OCI-LY1 (cell line): Measurements from ENCODE around the gene NEB.

Experiments
- H2AFZ ChIP-seq: fragments of 200-600 bp; sonication (generic), shearing (Covaris generic); 2 replicates; pipeline ENCODE4 v1.6.0; 2014; ENCODE audit warnings: antibody characterized with exemption, mild to moderate bottlenecking, low read length
- H3F3A ChIP-seq: fragments of 200-600 bp; sonication (generic), shearing (Covaris generic); 2 replicates; pipeline ENCODE4 v1.6.0; 2014; ENCODE audit warnings: mild to moderate bottlenecking, antibody characterized with exemption, low read length, moderate library complexity; ENCODE audit not compliant: insufficient read depth
- H3K27ac ChIP-seq: fragments of 200-600 bp; sonication (generic); 2 replicates; pipeline ENCODE4 v1.5.1; 2014; ENCODE audit warnings: low read length, mixed run types, mild to moderate bottlenecking, low read depth; ENCODE audit not compliant: poor library complexity, severe bottlenecking
- H3K27me3 ChIP-seq: fragments of 200-600 bp; sonication (generic); 2 replicates; pipeline ENCODE4 v1.6.0; 2014; ENCODE audit warnings: antibody characterized with exemption, mild to moderate bottlenecking, low read length, moderate library complexity; ENCODE audit not compliant: insufficient read depth
- H3K36me3 ChIP-seq: fragments of 200-600 bp; sonication (generic); 2 replicates; pipeline ENCODE4 v1.6.1; 2014; ENCODE audit warnings: mild to moderate bottlenecking, antibody characterized with exemption, low read length, moderate library complexity, mixed read lengths; ENCODE audit not compliant: insufficient read depth
- H3K4me1 ChIP-seq: fragments of 200-600 bp; sonication (generic); 2 replicates; pipeline ENCODE4 v1.5.1; 2014; ENCODE audit warnings: mild to moderate bottlenecking, low read length, moderate library complexity; ENCODE audit not compliant: insufficient read depth, severe bottlenecking
- H3K4me2 ChIP-seq: fragments of 200-600 bp; sonication (generic), shearing (Covaris generic); 2 replicates; pipeline ENCODE4 v1.6.1; 2014; ENCODE audit warnings: low read length
- H3K4me3 ChIP-seq: fragments of 200-600 bp; sonication (generic); 2 replicates; pipeline ENCODE4 v1.5.1; 2014; ENCODE audit warnings: low read length, low read depth, mild to moderate bottlenecking, mixed read lengths; ENCODE audit not compliant: poor library complexity, severe bottlenecking
- H3K79me2 ChIP-seq: fragments of 200-600 bp; shearing (Covaris generic); 2 replicates; pipeline ENCODE4 v1.6.1; 2016; ENCODE audit warnings: mixed run types, low read length, mixed read lengths; ENCODE audit not compliant: insufficient read depth
- H3K9ac ChIP-seq: fragments of 200-600 bp; sonication (generic), shearing (Covaris generic); 2 replicates; pipeline ENCODE4 v1.6.1; 2014; ENCODE audit warnings: mild to moderate bottlenecking, low read length, mixed read lengths
- H3K9me2 ChIP-seq: fragments of 200-600 bp; sonication (generic), shearing (Covaris generic); 2 replicates; pipeline ENCODE4 v1.6.1; 2014; ENCODE audit warnings: low read depth, mild to moderate bottlenecking, low read length, mixed read lengths
- H3K9me3 ChIP-seq: fragments of 200-600 bp; shearing (Covaris generic); 2 replicates; pipeline ENCODE4 v1.6.1; 2014; ENCODE audit warnings: low read length, mixed read lengths
- H4K20me1 ChIP-seq: fragments of 200-600 bp; sonication (generic), shearing (Covaris generic); 2 replicates; pipeline ENCODE4 v1.6.0; 2016; ENCODE audit warnings: mild to moderate bottlenecking, low read length; ENCODE audit not compliant: insufficient read depth
- CTCF ChIP-seq: fragments of 200-600 bp; sonication (generic), shearing (Covaris generic); IDR thresholded peaks from 2 replicates; pipeline ENCODE4 v1.5.1; 2017; ENCODE audit warnings: mild to moderate bottlenecking, antibody characterized with exemption, low read length, moderate library complexity, mixed read lengths
- EZH2 ChIP-seq: fragments of 200-600 bp; sonication (generic), shearing (Covaris generic); IDR thresholded peaks from 2 replicates; pipeline ENCODE4 v1.8.0; 2017; ENCODE audit warnings: borderline replicate concordance, mixed run types, mild to moderate bottlenecking, antibody characterized with exemption, low read length, moderate library complexity, mixed read lengths

Gene NEB

GRCh38 chr2:151470556-151470955 lies 263.7 kb downstream of the NEB start:
- no peaks in the 10 kb centered on the region for H3K27me3 ChIP-seq
- no peak for TF ChIP-seq EZH2
- no peak for TF ChIP-seq CTCF
- H3K27ac ChIP-seq = no peak overlapping the region
- no peak overlapping the region for H2AFZ ChIP-seq
- H4K20me1 ChIP-seq = no peaks in the 10 kb centered on the region
- no peaks in the 10 kb centered on the region for H3F3A ChIP-seq
- no peak overlapping the region for H3K9ac ChIP-seq
- H3K9me2 ChIP-seq = no peaks in the 10 kb centered on the region
- H3K79me2 ChIP-seq = no peaks in the 10 kb centered on the region; the same call in none of the 2 replicates
- no peaks in the 10 kb centered on the region for H3K9me3 ChIP-seq
- H3K36me3 ChIP-seq = peaks cover 91% of the 10 kb centered on the region
- no peak overlapping the region for H3K4me3 ChIP-seq
- no peaks in the 10 kb centered on the region for H3K4me1 ChIP-seq
- no peak overlapping the region for H3K4me2 ChIP-seq

- H3K36me3 ChIP-seq = peaks cover 99% of the 10 kb centered on the region
These were observed 268.5 kb downstream of the NEB start for GRCh38 chr2:151465771-151466170.

GRCh38 chr2:151459358-151459757 lies 274.9 kb downstream of the NEB start:
- H4K20me1 ChIP-seq = no peaks in the 10 kb centered on the region
- H3K36me3 ChIP-seq = peaks cover 95% of the 10 kb centered on the region
- H3K9ac ChIP-seq = no peak overlapping the region
- H3K27ac ChIP-seq = no peak overlapping the region
- no peak for TF ChIP-seq EZH2
- no peak for TF ChIP-seq CTCF
- H3F3A ChIP-seq = no peaks in the 10 kb centered on the region
- H3K4me2 ChIP-seq = no peak overlapping the region
- H3K9me3 ChIP-seq = no peaks in the 10 kb centered on the region
- H3K4me3 ChIP-seq = no peak overlapping the region
- H3K4me1 ChIP-seq = no peaks in the 10 kb centered on the region
- H3K9me2 ChIP-seq = no peaks in the 10 kb centered on the region
- H3K79me2 ChIP-seq = no peaks in the 10 kb centered on the region
- H2AFZ ChIP-seq = no peak overlapping the region
- H3K27me3 ChIP-seq = no peaks in the 10 kb centered on the region

More at GRCh38 chr2:151465771-151466170, 268.5 kb downstream of the NEB start:
- Histone ChIP-seq H3K27ac (no peak overlapping the region), H3K27me3 (no peaks in the 10 kb centered on the region), H4K20me1 (no peaks in the 10 kb centered on the region), H3F3A (no peaks in the 10 kb centered on the region), H3K4me1 (no peaks in the 10 kb centered on the region), H3K9me3 (no peaks in the 10 kb centered on the region), H2AFZ (no peak overlapping the region), H3K4me3 (no peak overlapping the region), H3K79me2 (no peaks in the 10 kb centered on the region), H3K9me2 (no peaks in the 10 kb centered on the region), H3K9ac (no peak overlapping the region), H3K4me2 (no peak overlapping the region)
- TF ChIP-seq EZH2 (no peak), CTCF (no peak)
